ENCODE data around the gene TGOLN2.

GRCh38 chr2:85277416-85278158 is 50.2 kb downstream of the TGOLN2 start:
- no peak for TF ChIP-seq CTCF (IDR thresholded peaks at IDR 0.05)
- TF ChIP-seq EP300 (IDR thresholded peaks at IDR 0.05), result no peak
- TF ChIP-seq POLR2AphosphoS5 (IDR thresholded peaks at IDR 0.05), result peak; percentile 89

Data from gastroesophageal sphincter (tissue), 3 donors.